C4-2B (cell line): Measurements from ENCODE around the gene H6PD.

Source experiments
- ZFX ChIP-seq: fragments of 450-650 bp; IDR thresholded peaks from 2 replicates; pipeline ENCODE4 v1.6.1; 2017
- TF ChIP-seq, protein P1 (sequence below): fragments of 450-650 bp; conservative IDR thresholded peaks from 2 replicates; pipeline ENCODE4 v1.5.1; 2017; ENCODE audit warnings: mild to moderate bottlenecking

DNA sequence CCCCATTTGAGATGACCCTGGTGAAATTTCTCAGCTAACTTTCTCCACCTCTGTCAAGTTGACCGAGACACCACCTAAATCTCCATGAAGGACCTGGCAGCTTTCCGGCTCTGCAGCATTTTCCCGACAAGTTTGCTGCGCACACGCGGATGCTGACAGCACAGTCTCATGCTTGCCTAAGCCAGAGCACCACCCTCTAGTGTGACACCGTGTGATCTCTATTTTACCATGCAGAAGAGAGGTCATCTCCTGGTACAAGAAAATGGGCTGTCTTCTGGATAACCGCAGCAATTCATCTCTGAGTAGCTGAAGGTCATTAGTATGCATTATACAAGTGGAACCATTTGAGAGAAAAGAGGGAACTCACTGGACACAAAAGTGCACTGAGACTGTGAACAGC, 38.9 kb upstream of the H6PD start:
- TF ChIP-seq, protein P1, sequence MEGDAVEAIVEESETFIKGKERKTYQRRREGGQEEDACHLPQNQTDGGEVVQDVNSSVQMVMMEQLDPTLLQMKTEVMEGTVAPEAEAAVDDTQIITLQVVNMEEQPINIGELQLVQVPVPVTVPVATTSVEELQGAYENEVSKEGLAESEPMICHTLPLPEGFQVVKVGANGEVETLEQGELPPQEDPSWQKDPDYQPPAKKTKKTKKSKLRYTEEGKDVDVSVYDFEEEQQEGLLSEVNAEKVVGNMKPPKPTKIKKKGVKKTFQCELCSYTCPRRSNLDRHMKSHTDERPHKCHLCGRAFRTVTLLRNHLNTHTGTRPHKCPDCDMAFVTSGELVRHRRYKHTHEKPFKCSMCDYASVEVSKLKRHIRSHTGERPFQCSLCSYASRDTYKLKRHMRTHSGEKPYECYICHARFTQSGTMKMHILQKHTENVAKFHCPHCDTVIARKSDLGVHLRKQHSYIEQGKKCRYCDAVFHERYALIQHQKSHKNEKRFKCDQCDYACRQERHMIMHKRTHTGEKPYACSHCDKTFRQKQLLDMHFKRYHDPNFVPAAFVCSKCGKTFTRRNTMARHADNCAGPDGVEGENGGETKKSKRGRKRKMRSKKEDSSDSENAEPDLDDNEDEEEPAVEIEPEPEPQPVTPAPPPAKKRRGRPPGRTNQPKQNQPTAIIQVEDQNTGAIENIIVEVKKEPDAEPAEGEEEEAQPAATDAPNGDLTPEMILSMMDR, result no peak
- no peak for TF ChIP-seq ZFX
